ENCODE results near the gene CRB1.

- TF ChIP-seq GATA3 (IDR thresholded peaks at IDR 0.05; ENCODE audit: low read depth, low read length) (no peak), GATA2 (IDR thresholded peaks at IDR 0.05; ENCODE audit: low read depth, low read length) (no peak)
Observed at GRCh38 chr1:197413564-197413963, 145.5 kb downstream of the CRB1 start.
